HG03460 (cell line): ENCODE results near the gene MTF1.
"Not testable (repeated sequence)": the region's sequence is repeated elsewhere in the genome, so short reads cannot be mapped to it uniquely, and the experiment has no call there.

ENCODE experiments used
- ATAC-seq: cut with Tn5 transposase; IDR thresholded peaks from one replicate; pipeline ENCODE4 v1.9.1; 2021; ENCODE audit not compliant: unreplicated experiment

MTF1 gene

DNA sequence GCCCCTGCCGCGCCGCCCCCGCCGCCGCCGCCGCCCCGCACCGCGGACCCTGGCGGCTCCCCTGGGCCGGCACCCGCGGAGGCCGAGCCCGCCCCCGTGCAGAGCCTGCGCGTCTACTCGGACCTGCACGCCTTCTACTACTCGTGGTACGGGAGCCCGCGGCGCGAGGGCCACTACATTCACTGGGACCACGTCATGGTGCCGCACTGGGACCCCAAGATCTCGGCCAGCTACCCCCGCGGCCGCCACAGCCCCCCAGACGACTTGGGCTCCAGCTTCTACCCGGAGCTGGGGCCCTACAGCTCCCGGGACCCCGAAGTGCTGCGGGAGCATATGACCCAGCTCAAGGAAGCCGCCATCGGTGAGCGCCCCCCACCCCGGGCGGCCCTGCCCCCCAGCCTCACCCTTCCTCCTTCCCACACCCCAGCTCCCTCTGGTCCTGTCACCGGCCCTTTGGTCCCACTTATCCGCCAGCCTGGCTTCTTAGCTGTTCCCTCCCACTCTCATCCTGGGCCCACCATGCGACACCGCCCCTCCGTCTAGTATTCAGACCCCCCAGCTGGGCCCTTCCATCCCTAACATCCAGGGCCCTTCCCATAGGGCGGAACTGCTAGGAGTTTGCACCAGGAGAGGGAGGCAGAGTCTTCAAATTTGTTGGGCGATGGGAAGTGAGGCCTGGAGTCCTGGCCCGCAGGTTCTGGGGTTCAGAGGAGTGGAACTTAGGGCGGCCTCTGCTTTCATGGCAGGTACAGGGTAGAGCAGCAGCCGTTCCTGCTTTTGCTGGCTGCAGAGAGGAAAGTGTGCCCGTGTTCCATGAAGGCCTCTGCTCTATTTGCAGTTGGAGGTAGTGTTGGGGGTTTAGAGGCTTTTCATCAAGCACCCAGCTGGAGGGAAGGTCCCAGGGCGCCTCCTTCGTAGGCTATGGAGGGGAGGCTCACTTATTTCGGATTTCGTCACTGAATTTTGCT is 64.7 kb downstream of the MTF1 start:
- no peak for ATAC-seq

DNA sequence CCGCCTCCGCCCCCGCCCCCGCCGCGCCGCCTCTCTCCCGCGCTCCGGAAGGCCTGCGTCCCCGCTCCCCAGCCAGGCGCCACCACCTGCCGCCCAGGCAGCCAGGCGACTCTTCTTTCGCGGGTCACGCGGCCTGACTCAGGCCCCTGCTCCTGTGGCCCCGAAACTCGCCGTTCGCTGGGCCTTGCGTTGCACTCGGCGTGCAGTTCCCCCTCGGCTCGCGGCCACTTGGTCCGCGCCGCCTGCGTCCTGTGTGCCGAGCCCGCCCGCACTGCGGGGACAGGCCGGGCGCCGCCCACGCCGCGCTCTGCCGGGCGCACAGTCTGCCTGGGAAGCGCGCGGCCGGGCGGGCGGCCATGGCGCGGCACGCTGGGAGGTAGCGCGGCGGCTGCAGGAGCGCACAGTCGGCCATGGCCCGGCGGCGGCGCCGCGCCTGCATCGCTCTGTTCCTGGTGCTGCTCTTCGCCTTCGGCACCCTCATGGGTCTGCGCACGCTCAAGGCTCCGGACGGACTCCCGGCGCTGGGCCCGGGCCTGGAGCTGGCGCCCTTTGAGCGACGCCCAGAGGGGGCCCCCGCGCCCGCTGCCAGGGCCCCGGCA is 65.5 kb downstream of the MTF1 start, which contains the start of gene MANEAL:
MANEAL (plus strand) TSS at position 75 of the 599 bp plus-strand sequence; CDS start at position 411, 336 bp downstream.
- no peak for ATAC-seq

DNA sequence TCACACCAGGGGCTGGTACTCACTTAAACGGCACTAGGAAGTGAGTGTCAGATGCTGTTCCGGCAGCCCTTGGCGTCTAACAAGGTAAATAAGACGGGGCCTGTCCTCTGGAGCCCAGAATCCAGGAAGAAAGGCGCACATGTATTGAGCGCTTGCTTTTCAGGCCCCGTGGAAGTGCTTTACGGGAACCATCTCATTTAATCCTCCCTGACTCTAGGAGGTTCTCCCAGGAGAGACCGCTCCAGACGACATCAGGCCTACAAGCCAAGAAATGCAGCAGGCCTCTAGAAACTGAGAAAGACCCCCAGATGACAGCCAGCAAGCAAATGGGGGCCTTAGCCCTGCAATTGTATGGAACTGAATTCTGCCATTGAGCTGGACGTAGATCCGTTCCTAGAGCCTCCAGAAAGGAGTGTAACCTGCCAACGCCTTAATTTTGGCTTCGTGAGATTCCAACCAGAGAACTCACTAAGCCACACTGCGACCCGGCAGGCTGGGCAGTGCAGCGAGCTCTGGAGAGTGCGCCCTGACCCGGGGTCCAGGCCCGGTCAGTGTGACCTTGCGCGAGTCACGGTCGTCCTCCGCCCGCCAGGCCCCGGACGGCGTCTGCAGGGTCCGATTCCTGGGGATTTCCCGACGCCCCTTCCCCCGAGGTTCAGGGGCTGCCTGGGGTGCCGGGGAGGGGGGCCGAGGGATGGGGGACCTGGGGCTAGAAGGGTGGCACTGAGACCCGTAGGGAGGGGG is 66.3 kb downstream of the MTF1 start:
- no peak for ATAC-seq

DNA sequence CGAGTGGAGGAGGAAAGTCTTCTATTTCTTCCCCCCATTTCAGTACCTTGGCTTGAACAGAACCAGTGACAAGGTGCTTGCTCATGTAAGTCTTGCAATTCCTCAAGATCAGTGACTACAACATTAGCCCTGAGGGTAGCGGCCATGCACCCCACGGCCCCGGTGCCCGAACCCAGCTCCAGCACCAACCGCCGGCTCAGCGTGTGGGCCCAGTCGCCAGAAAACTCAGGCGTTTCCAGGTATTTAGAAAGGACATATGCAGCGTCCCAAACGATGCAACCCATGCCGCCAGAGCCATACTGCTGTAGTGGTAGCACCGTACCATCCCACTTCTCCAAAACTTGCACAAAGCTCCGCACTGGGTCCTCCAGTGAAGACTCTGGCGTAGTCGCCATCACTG is 76.9 kb downstream of the MTF1 start:
- no peak for ATAC-seq

DNA sequence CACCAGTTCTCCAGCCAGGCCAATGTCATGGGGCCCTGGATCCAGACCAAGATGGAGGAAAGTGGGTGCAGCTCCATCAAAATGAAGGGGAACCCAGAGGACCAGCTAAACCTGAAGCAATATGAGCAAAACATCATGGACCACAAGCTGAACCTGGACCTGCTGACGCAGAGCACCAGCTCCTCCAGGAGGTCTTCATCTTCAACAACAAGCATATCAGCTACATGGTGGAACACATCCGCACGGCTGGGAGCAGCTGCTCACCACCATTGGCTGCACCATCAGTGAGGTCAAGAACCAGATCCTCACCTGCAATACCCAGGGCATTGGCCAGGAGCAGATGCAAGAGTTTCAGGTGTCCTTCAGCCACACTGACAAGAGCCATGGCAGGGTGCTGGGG is 80.7 kb downstream of the MTF1 start:
- ATAC-seq = no peak

DNA sequence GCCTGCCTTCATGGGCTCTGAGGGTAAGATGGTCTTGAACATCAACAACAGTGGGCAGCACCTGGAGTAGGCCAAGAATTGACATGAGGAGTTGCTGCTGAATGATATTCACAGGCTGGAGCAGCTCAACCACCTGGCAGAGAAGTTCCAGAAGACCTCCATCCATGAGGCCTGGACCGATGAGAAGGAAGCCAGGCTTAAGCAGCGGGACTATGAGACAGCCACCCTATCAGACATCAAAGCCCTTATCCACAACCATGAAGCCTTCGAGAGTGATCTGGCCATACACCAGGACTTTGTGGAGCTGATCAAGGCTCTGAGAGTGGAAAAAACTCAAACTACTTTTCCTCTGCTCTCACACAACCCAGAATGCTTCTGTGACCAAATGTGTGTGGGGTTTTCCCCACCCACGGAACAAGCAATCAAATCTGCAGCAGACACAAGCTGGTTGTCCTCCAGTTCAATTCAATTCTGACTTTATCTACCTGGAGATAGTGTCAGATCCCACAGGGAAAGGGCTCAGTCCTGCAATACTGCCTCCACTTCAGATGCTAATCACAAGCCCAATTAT is 82.4 kb downstream of the MTF1 start:
- no peak for ATAC-seq

DNA sequence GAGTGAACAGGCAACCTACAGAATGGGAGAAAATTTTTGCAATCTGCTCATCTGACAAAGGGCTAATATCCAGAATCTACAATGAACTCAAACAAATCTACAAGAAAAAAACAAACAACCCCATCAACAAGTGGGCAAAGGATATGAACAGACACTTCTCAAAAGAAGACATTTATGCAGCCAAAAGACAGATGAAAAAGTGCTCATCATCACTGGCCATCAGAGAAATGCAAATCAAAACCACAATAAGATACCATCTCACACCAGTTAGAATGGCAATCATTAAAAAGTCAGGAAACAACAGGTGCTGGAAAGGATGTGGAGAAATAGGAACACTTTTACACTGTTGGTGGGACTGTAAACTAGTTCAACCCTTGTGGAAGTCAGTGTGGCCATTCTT is 88.0 kb downstream of the MTF1 start:
- ATAC-seq = not testable (repeated sequence)

DNA sequence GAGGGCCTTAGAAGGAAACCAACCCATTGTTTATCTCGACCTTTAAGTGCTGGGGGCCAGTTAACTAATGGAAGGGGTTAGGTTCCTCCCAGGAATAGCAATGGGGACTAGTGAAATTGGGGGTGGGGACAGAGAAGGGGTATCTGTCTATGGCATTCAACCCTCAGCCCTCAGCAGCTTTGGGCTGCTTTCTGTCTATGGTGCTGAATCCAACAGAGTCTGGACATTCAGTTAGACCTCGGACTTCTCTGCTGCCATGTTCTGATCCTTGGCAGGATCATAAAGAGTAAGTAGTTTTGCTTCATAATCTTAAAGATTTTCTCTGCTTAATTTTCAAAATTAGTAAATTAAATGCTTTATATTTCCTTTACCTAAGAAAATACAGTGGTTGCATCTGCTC is 91.9 kb downstream of the MTF1 start:
- ATAC-seq = no peak

DNA sequence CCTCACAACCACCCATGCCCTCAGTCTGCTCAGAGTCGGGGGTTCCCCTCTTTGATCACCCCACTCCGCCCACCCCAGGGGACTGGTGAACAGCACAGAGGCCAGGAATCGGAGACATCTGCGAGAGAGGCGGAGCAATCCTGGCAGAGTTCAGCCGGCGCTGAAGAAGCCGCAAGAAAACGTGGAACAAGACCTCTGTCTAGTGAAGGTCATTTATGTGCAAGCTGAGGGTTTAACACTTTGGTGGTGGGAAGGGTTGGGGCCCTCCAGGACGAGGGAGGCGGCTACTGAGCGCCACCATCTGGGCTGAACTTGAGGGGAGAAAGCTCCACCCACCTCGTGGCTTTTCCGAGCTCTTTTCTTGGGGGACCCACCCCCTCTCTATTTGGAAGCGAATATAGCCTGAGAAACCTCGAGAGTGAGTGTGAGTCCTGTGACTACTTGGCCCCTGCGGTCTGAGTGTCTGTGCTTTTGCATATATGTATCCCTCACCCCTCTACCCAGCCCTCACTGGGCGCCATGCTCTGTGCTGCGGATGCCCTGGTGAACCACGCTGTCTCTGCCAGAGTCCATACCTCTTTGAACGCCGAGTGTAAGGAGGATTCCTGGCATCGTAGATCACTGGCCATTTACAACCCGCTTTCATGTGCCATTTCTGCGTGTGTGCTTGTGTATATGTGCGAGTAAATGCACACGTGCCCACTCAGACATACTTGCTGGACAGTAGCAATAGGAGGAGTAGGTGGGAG is 93.3 kb downstream of the MTF1 start:
- ATAC-seq = no peak

DNA sequence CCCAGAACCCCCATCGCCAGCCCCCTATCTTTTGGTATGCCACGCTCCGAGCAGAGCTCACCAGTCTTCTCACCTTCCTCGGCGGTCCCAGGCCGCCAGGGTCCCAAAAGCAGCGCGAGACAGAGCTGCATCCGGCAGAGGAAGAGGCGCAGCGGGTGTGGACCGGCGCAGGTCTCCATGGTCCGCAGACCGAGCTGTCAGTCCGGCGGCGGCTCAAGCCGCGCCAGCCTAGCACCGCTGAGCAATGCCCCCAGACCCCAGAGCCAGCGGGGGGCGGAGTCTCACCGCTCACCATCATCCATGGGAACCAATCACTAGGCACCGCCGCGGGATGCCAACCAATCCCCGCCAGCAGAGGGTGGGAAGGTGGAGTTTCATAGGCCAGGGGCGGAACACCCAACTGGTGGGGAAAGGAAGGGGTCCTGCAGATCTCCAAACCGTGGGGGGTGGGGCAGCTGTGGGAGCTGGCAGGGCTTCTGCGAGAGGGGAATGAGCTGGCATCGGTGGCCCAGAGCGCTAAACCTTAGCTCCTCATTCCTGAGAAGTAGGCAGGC is 94.4 kb downstream of the MTF1 start, which contains the start of gene EPHA10:
EPHA10 (minus strand) TSS at position 233 of the 554 bp plus-strand sequence; CDS start at position 179, 54 bp downstream.
- ATAC-seq = no peak

DNA sequence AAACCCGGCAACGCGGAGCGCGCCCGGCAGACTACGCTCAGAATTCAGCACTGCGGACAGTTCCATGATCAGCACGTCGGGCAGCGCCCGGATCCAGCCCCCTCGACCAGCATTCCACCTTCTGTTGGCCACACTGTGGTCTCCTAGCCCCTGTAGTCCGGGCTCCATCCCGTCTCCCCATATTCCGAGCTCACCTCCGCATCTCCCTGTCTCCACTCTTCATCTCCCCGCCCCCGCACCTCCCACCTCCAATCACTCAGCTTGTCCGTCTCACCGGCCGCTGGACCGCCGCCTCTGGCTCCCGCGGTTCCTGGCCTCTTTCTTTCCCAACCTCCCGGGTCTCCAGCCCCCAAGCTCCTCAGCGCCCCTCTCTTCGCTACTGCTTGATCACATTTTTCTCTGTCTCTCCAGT is 95.0 kb downstream of the MTF1 start:
- no peak for ATAC-seq

DNA sequence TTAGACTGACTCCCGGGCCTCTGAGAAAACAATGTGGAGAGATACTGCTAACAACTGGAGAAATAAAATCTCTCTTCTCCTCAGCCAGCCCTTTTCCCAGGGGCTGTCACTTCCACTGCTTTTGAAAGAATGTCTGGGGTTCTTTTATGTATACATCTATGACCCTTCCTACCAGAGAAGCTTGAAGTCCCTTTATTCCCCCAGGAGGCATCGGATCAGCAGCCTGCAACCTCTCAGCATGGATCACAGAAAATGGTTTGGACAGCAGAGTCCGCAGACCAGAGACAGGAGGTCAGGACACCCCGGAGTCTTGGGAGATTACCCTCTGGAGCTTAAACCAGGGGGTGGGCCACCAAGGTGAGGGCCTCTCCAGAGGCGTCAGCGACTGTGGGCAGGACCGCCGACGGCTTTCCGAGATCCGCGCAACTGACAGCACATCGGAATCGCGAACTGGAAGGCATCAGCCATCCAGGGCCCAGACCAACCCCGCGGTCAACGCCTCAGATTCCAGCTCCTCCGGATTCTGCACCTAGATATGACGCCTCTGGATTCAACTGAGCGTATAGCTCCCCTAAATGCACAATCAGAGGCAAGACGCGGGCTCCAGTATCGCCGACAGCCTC is 95.5 kb downstream of the MTF1 start:
- ATAC-seq = no peak

DNA sequence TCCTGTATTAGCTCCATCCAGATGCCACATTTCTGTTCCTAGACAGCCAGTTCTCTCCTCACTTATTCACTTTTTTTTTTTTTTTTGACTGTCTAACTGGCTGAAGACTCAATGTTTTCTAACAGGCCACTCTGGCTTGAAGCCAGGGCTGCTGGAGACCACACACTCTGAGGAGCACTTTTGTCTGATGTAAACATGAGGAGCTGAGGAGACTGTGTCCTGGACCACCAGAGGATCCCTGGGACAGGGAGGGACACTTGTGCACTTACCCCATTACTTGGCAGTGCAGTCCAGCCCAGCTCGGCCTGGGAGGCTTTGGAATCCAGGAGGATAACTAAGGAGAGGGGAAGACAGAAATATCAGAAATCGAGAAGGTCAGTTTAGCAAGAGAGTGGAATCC is 96.9 kb downstream of the MTF1 start:
- no peak for ATAC-seq

DNA sequence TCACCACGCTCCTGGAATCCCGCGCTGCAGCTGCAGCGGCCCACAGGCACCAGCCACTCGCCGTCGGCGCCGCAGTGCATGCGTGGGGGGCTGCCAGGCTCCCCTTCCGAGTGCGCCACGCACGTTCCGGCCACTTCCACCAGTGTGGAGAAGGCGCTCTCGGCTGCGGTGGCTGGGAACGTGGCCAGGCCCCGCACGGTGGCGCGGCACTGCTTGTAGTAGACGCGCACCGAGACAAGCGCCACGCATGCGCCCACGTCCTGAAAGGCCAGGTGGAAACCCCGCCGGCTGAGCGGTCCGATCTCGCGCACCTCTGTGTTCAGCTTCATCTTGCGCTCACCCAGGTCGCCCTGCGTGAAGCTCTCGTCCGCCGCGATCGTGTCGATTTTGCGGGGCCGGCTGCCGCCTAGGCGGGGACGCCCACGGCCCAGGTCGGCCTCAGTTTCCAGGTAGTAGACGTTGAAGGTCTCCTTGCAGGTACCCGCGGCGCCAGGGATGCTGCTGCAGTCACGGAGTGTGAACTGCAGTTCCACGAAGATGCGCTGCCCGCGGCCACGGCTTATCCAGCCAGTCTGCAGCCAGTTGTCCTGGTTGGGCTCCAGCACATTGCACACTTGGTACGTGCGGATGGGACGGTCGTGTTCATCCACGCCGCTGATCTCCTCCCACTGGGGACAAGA is 97.8 kb downstream of the MTF1 start:
- no peak for ATAC-seq
